Subcutaneous adipose tissue (tissue), 4 donors: ENCODE measurements around the gene IL1RN. TPM values are rescaled to one million over a fixed set of nuclear protein-coding genes. Genes with fewer than 3 reads are reported as not detected.

Experiments
- total RNA-seq, 4 donors: library from RNA; depleted of rRNA; stranded (reverse); fragments of >200 nt; gene quantifications; one replicate each; pipeline ENCODE4 v1.1.0, GENCODE V29; 2016
- TF ChIP-seq, protein P1 (sequence below): fragments of 450-650 bp; IDR thresholded peaks from one replicate; pipeline ENCODE4 v1.5.1; 2016; ENCODE audit warnings: low read depth, mild to moderate bottlenecking, control low read depth, antibody characterized with exemption, moderate library complexity

IL1RN gene
- total RNA-seq, 4 donors from 2014 or later = 0.98 to 105 (median 6.0) TPM

DNA sequence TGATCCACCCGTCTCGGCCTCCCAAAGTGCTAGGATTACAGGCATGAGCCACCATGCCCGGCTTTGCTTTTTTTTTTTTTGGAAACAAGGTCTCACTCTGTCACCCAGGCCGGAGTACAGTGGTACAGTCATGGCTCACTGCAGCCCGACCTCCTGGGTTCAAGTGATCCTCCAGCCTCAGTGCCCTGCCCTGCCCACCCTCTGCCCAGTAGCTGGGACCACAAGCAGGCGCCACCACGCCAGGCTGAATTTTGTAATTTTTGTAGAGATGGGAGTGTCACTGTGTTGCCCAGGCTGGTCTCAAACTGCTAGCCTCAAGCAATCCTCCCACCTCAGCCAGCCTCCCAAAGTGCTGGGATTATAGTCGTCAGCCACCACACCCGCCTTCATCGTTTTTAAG lies 34.8 kb downstream of the IL1RN start:
- TF ChIP-seq, protein P1, sequence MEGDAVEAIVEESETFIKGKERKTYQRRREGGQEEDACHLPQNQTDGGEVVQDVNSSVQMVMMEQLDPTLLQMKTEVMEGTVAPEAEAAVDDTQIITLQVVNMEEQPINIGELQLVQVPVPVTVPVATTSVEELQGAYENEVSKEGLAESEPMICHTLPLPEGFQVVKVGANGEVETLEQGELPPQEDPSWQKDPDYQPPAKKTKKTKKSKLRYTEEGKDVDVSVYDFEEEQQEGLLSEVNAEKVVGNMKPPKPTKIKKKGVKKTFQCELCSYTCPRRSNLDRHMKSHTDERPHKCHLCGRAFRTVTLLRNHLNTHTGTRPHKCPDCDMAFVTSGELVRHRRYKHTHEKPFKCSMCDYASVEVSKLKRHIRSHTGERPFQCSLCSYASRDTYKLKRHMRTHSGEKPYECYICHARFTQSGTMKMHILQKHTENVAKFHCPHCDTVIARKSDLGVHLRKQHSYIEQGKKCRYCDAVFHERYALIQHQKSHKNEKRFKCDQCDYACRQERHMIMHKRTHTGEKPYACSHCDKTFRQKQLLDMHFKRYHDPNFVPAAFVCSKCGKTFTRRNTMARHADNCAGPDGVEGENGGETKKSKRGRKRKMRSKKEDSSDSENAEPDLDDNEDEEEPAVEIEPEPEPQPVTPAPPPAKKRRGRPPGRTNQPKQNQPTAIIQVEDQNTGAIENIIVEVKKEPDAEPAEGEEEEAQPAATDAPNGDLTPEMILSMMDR = no peak

DNA sequence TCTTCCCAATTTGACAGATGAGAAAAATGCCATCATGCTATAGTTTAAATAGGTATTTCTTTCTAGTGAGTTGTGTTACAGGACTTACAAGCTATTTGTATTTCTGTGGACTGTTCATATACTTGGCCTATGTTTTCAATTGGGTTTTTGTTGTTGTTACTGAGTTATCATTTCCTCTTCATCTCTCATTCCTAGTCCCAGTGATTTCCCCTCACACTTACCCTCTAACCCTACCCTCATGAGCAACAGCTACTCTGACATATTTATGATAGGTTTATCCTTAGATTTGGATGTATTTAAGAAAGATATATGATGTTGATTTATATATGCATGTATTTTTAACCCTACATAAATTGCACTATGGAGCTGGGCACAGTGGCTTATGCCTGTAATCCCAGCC lies 35.5 kb downstream of the IL1RN start:
- TF ChIP-seq, protein P1 = no peak

DNA sequence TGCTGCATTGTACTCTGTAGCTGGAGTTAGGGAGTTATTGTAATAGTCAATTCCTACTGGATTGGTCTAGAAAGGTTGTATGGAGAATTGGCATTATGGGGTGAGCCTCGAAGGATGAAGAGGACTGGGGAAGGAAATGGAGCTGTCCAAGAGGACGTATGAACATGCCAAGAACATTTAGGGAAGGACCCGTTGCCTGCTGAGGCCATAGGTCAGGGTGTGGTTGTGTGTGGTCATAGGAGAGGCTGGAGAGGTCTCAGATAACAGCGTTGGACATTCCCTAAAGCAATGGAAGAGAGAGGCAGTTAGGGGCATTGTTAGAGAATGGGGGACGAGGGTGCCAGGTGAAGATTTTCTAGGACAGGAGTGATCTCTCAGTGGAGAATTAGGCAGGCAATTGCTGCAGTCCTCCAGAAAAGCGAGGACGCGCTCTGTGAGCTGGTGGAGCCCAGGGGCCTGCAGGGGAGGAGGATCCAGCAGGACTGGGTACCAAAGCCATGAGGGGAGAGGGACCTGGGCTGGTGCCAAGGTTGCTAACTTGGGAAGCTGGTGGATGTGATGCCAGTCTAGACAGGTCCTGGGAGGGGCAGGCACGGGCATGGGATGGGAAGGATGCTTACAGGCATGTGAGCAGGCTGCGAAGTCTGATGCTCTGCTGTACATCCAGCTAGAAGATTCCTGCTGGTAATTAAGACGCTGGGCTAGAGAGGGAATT lies 37.0 kb downstream of the IL1RN start:
- TF ChIP-seq, protein P1 = no peak

DNA sequence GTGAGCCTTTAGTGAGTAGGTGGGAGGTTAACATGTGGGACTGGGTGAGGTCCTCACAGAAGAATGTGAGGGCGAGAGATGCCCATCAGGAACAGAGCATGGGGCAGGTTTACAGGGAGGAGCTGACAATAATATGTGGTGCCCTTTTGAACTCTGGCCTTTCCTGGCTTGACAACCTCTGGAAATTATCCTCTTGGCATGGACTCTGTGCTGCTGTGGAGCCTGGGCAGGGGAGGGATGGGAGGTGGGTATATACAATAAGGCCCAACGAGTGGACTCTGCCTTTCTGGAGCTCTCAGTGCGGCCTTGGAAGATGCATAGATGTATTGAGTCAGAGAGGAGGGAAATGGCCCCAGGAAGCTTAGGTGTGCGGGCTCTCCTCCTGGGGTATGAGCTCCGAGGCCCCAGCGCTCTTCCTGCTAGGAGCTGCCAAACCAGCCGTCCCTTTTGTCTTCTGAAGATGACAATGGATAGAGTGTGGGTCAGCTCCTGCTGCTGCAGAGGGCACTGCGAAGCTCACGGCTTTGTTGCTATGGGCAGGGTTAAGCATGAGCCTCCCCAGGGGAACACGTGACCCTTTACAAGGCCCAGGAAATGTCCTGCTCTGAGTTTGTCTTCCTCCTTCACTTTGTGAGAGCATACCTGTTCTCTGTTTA lies 37.7 kb downstream of the IL1RN start:
- TF ChIP-seq, protein P1 = no peak

DNA sequence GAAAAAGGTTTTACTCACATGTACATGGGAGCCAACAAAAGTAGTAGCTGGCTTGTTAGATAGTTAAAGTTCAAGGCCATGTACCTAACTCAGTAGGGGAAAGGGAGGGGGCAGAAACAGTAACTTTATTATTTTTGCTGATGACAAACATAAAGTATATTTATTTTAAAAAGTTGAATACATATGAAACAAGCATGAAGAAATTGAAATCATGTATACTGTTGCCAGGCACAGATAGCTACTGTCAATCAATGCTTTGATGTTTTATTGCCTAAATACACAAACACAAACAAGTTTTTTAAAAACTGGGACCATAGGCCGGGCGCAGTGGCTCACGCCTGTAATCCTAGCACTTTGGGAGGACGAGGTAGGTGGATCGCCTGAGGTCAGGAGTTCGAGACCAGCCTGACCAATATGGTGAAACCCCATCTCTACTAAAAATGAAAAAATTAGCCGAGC lies 38.8 kb downstream of the IL1RN start:
- TF ChIP-seq, protein P1 = no peak

DNA sequence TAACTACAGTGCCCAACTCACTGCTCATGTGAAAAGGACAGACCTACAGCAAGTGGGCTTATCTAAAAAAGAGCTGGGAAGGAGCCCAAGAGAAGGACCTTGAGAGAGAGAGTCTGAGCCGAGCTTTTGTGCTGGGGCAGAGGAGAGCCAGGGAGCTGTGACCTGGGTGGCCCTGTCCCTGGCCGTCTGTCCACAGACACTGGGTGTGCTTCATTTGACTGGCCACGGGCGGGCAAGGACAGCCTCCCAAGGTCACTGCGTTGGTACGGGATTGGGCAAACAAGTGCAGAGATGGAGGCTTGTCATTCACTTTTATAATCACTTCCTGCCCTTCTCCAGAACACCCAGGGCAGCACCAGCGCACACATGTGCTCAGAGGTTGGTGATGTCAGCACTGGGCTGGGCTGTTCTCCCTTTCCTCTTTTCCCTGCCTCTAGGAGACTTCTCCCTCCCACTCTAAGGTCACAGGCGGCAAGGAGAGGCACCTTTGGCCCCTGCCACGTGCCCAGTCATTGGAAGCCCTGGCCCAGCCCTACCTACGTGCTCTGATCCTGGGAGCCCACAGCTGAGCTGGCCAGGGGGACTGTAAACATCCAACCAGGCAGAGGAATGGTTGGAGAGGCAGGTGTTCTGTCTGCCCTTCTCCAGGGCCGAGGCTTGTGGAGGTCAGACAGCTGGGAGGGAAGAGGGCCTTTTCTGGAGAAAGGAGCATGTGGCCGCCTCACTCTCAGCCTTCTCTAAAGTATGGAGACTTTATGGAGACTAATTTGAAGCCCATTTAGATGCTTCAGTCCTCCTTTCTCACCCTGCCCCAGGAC lies 39.9 kb downstream of the IL1RN start:
- TF ChIP-seq, protein P1 = no peak

DNA sequence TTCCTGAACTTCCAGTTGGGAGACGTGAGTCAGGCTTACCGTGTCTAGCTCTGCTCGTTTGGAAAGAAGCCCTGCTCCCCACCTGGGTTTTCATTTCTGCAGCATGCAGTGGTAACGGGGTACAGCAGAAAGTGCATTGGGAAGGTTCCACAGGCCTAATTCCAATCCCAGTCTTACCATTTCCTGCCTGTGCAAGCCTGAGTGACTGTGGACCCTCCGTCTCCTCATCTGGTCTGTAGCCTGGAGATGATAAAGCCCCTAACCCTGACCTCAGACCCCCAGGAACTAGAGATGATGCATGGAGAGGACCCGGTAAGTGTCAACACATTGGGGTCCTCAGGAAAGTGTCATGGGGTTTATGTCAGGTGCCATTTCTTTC lies 40.6 kb downstream of the IL1RN start:
- TF ChIP-seq, protein P1 = no peak
